Jurkat, Clone E6-1 (cell line): ENCODE measurements around the gene STEAP1.

Experiments used
- DNase-seq: peaks from one replicate; pipeline ENCODE4 v3.0.0-alpha.2; 2011; ENCODE audit warnings: low read depth, low spot score
- H3K4me3 ChIP-seq: 2 replicates; pipeline ENCODE4 v1.5.1; 2011; ENCODE audit warnings: mild to moderate bottlenecking, low read length, control low read depth, moderate library complexity

Gene STEAP1

DNA sequence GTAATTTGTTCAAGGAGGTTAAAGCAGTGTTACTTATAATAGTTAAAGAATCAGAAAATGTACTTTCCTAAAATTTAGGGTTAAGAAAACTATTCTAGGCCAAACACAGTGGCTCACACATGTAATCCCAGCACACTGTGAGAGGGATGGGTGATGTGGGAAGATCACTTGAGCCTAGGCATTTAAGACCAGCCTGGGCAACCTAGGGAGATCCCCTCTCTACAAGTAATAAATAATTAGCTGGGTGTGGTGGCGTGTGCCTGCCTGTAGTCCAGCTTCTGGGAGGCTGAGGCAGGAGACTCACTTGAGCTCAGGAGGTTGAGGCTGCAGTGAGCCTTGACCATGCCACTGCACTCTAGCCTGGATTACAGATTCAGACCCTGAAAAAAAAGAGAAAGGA is 53.7 kb downstream of the STEAP1 start:
- no peak for DNase-seq

DNA sequence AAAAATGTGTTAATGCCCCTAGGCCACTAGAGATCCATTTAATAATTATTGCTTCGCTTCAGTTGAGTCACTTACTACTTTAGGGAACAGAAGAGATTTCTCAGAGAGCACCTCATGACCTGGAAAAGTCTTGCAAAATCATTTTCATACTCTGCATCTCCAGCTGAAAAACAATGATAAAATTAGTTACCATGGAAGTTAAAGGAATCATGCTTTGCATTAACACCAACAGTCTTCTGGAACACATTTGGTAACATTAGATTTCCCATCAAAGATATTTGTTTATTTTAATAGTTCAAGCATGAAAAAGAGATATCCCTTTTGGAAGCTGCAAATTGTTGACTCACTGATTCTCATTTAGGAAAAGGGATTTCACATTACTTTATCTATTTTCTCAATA is 55.5 kb downstream of the STEAP1 start:
- no peak overlapping the region for H3K4me3 ChIP-seq
- DNase-seq: no peak

More for the DNA sequence above, 53.7 kb downstream of the STEAP1 start:
- H3K4me3 ChIP-seq: no peak overlapping the region

DNA sequence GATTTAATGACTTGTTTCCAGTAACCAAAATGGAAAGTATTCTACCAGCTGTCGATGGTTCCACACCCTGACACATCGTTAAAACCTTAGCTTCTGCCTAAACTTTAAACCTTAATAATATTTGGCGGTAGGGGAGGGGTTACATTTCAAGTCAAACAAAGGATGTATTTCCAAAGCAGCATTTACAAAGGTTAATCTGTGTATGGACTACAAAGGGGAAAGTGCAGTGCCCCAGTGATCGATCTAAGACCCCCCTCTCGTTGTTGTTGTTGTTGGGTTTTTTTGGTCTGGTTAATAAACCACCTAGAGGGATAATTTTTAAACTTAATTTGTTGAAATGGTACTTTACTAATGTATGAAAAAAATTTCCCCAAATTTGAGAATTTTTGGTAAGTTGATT is 56.2 kb downstream of the STEAP1 start:
- DNase-seq: no peak
- no peak overlapping the region for H3K4me3 ChIP-seq

DNA sequence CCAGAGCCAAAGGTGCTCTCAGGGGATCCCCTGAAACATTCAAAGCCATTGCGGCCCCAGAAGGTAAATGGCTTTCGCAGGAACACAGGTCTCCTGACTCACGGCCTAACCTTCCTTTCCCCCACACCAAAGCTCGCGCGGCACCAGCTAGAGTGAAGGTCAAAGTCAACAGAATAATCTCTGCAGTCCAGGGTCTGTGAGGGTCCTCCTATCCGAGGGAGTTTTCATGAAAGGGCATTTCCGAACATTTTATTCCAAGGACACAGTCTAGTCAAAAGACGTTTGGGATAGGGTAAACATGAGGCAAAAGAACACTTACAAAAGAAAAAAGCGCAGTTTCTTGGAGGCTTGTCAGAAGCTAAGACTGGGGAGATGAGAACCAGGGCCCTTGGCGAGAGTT is 56.7 kb downstream of the STEAP1 start:
- no peak overlapping the region for H3K4me3 ChIP-seq
- DNase-seq: no peak

DNA sequence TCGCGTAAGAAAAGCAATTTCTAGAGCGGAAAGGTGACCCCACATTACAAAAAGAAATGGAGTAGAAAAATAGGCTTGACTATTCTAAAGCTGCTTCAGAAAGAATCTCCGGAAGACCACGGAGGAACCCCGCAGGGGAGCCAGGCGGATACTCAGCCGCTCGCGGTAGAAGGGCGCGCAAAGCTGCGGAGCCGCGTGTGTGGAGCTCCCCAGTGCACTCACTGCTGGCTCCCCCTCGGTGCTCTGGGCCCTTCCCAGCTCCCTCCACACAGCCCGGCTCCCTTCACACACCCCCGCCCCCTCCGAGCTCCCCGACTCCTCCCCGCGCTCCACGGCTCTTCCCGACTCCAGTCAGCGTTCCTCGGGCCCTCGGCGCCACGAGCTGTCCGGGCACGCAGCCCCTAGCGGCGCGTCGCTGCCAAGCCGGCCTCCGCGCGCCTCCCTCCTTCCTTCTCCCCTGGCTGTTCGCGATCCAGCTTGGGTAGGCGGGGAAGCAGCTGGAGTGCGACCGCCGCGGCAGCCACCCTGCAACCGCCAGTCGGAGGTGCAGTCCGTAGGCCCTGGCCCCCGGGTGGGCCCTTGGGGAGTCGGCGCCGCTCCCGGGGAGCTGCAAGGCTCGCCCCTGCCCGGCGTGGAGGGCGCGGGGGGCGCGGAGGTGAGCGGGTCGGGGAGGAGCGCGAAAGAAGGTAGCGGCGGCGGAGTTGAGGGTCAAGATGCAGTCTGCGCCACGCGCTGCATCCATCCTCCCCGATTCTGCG is 57.3 kb downstream of the STEAP1 start, which contains the start of gene STEAP2:
Gene STEAP2 (plus strand): TSS at position 350 of the 758 bp plus-strand sequence. CDS start 13,343 bp downstream, outside the sequence.
- H3K4me3 ChIP-seq: no peak within 1 kb of the TSS

DNA sequence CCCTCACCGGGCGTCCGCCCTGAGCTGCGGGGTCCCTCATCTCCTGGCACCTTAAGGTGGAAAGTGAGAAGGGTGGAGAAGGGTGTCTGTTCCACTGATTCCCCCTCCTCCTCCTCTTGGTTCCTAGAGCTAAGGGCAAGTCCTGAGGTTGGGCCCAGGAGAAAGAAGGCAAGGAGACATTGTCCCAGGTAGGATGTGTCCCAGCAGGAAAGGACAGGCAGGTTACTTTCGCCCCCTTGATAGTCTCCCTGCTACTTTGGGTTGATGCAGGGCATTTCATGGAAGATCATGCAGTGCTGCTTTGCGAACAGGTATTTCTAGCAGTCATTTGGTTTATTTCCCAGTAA is 57.9 kb downstream of the STEAP1 start:
- no peak for DNase-seq
- H3K4me3 ChIP-seq: no peak overlapping the region

More for the DNA sequence above, 57.3 kb downstream of the STEAP1 start, which contains the start of gene STEAP2:
- no peak for DNase-seq

DNA sequence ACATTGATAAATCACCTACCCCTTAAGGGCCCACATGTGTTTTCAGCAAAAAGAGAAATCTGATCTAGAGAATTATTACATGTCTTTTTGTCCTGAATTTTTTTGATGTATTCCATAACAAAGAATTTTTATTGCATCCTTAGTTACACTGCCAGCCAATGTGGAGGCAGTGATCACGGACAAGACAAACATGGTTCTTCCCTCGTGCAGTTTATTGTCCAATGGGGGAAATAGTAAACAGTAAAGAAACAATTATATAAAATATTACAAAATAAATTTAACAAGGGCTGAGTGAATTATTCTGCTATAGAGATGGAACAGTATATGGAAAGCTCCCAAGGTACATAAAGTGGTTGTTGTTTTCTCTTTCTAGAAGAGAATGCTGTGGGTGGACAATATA is 59.3 kb downstream of the STEAP1 start:
- H3K4me3 ChIP-seq: no peak overlapping the region
- DNase-seq: no peak
